ENCODE data around the gene DGKQ. TPM values are rescaled to one million over a fixed set of nuclear protein-coding genes. Genes with fewer than 3 reads are reported as not detected.

DGKQ gene
- polyA plus RNA-seq, 1 of the 3 experiments (the other 2 are of a cell fraction), result 10.9 TPM

DNA sequence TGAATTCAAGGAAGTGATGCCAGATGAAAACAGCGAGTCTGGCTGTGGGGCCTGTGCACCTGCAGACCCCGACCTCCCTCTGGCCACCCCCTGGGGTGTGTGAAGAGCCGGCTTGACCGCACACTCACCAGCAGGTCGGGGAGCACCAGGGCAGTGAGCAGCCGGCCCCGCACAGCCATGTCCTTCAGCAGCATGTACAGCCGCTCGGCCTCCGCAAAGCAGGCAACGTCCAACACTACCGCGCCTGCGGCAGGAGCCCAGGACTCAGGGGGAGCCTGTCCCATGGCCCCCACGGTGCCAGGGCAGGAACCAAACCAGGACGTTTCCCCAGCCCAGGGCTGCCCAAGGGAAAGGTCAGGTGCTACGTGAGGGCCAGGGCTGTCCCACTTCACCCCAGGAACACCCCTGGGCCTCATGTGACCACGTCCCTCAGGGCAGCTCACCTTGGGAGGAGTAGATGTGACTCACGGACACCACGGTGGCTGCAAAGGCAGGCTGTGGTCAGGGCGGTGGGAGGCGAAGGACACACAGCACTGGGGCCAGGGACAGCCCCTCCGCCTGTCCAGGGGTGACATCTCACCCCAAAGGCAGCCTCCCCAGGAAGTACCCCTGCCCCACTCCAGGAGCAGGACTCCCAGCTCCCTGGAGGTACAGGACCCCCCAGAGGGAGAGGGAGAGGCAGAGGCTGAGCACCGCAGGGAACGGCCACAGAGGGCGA is 8.2 kb downstream of the DGKQ start:
- Histone ChIP-seq H3K9me3 (no peaks in the 10 kb centered on the region), H3F3A (replicated peaks; ENCODE audit: insufficient read depth) (no peaks in the 10 kb centered on the region), H3K9me2 (no peaks in the 10 kb centered on the region), H2AFZ (ENCODE audit: low read depth) (no peak overlapping the region), H3K27me3 (ENCODE audit: insufficient read depth) (no peaks in the 10 kb centered on the region), H3K36me3 (replicated peaks in 1 of 2; ENCODE audit: control insufficient read depth in 1 of 2, insufficient read depth in 2 of 2, low read length in 1 of 2) (peaks cover 0 to 47% of the 10 kb centered on the region in 2 experiments), H3K9ac (no peak overlapping the region), H3K4me3 (ENCODE audit: low read depth in 2 of 2, low read length in 1 of 2) (no peak overlapping the region), H3K4me2 (no peak overlapping the region), H3K79me2 (ENCODE audit: insufficient read depth) (no peaks in the 10 kb centered on the region), H4K20me1 (ENCODE audit: insufficient read depth) (no peaks in the 10 kb centered on the region), H3K27ac (ENCODE audit: low read depth in 2 of 2, low read length in 1 of 2) (no peak overlapping the region), H3K4me1 (ENCODE audit: control insufficient read depth in 1 of 2, insufficient read depth in 2 of 2, low read depth in 1 of 2, low read length in 1 of 2) (no peaks in the 10 kb centered on the region)
- 97% methylated on average over 5 of the region's 26 CpGs for WGBS (ENCODE audit: low lambda C conversion rate)
- no peak for DNase-seq
- POLR2A ChIA-PET, result no interaction called here
- TF ChIP-seq RXRA (IDR thresholded peaks at IDR 0.05; ENCODE audit: borderline replicate concordance, low read depth) (no peak), FOXJ3 (CRISPR knock-in tag; IDR thresholded peaks at IDR 0.05) (no peak), SIN3A (IDR thresholded peaks at IDR 0.05; ENCODE audit: borderline replicate concordance, low read depth, low read length) (no peak), EP300 (IDR thresholded peaks at IDR 0.05; ENCODE audit: borderline replicate concordance in 1 of 2, low read depth in 1 of 2, low read length in 1 of 2) (no peak), TCF12 (IDR thresholded peaks at IDR 0.05) (no peak), MXI1 (IDR thresholded peaks at IDR 0.05; ENCODE audit: low read depth, low read length) (no peak), YY1 (IDR thresholded peaks at IDR 0.05; ENCODE audit: low read depth) (no peak), GABPA (IDR thresholded peaks at IDR 0.05; ENCODE audit: low read depth) (no peak), NFIC (IDR thresholded peaks at IDR 0.05; ENCODE audit: borderline replicate concordance) (no peak), ELF1 (IDR thresholded peaks at IDR 0.05) (no peak), TEAD4 (IDR thresholded peaks at IDR 0.05; ENCODE audit: borderline replicate concordance, insufficient read depth) (no peak), RFX5 (IDR thresholded peaks at IDR 0.05; ENCODE audit: low read length) (no peak), MEF2A (IDR thresholded peaks at IDR 0.05; ENCODE audit: borderline replicate concordance, low read depth) (no peak), NRF1 (IDR thresholded peaks at IDR 0.05; ENCODE audit: low read depth, low read length) (no peak)
- TF ChIP-seq, protein P1, sequence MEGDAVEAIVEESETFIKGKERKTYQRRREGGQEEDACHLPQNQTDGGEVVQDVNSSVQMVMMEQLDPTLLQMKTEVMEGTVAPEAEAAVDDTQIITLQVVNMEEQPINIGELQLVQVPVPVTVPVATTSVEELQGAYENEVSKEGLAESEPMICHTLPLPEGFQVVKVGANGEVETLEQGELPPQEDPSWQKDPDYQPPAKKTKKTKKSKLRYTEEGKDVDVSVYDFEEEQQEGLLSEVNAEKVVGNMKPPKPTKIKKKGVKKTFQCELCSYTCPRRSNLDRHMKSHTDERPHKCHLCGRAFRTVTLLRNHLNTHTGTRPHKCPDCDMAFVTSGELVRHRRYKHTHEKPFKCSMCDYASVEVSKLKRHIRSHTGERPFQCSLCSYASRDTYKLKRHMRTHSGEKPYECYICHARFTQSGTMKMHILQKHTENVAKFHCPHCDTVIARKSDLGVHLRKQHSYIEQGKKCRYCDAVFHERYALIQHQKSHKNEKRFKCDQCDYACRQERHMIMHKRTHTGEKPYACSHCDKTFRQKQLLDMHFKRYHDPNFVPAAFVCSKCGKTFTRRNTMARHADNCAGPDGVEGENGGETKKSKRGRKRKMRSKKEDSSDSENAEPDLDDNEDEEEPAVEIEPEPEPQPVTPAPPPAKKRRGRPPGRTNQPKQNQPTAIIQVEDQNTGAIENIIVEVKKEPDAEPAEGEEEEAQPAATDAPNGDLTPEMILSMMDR (IDR thresholded peaks at IDR 0.05), result no peak
- TF ChIP-seq, protein P2, sequence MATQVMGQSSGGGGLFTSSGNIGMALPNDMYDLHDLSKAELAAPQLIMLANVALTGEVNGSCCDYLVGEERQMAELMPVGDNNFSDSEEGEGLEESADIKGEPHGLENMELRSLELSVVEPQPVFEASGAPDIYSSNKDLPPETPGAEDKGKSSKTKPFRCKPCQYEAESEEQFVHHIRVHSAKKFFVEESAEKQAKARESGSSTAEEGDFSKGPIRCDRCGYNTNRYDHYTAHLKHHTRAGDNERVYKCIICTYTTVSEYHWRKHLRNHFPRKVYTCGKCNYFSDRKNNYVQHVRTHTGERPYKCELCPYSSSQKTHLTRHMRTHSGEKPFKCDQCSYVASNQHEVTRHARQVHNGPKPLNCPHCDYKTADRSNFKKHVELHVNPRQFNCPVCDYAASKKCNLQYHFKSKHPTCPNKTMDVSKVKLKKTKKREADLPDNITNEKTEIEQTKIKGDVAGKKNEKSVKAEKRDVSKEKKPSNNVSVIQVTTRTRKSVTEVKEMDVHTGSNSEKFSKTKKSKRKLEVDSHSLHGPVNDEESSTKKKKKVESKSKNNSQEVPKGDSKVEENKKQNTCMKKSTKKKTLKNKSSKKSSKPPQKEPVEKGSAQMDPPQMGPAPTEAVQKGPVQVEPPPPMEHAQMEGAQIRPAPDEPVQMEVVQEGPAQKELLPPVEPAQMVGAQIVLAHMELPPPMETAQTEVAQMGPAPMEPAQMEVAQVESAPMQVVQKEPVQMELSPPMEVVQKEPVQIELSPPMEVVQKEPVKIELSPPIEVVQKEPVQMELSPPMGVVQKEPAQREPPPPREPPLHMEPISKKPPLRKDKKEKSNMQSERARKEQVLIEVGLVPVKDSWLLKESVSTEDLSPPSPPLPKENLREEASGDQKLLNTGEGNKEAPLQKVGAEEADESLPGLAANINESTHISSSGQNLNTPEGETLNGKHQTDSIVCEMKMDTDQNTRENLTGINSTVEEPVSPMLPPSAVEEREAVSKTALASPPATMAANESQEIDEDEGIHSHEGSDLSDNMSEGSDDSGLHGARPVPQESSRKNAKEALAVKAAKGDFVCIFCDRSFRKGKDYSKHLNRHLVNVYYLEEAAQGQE (IDR thresholded peaks at IDR 0.05; ENCODE audit: low read depth, low read length), result no peak
- TF ChIP-seq, protein P3, sequence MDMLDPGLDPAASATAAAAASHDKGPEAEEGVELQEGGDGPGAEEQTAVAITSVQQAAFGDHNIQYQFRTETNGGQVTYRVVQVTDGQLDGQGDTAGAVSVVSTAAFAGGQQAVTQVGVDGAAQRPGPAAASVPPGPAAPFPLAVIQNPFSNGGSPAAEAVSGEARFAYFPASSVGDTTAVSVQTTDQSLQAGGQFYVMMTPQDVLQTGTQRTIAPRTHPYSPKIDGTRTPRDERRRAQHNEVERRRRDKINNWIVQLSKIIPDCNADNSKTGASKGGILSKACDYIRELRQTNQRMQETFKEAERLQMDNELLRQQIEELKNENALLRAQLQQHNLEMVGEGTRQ (IDR thresholded peaks at IDR 0.05; ENCODE audit: borderline replicate concordance, low read depth, low read length), result no peak
- TF ChIP-seq, protein P4, sequence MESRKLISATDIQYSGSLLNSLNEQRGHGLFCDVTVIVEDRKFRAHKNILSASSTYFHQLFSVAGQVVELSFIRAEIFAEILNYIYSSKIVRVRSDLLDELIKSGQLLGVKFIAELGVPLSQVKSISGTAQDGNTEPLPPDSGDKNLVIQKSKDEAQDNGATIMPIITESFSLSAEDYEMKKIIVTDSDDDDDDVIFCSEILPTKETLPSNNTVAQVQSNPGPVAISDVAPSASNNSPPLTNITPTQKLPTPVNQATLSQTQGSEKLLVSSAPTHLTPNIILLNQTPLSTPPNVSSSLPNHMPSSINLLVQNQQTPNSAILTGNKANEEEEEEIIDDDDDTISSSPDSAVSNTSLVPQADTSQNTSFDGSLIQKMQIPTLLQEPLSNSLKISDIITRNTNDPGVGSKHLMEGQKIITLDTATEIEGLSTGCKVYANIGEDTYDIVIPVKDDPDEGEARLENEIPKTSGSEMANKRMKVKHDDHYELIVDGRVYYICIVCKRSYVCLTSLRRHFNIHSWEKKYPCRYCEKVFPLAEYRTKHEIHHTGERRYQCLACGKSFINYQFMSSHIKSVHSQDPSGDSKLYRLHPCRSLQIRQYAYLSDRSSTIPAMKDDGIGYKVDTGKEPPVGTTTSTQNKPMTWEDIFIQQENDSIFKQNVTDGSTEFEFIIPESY (IDR thresholded peaks at IDR 0.05; ENCODE audit: borderline replicate concordance, low read depth), result no peak
- CTCF ChIA-PET, result no interaction called here
